ENCODE data around the gene TMEM132D. TPM values are rescaled to one million over a fixed set of nuclear protein-coding genes. Genes with fewer than 3 reads are reported as not detected.

Gene TMEM132D
- total RNA-seq, 1 donor from 2014 or later, result 0.19 TPM

GRCh38 chr12:129115558-129115957 lies 788.3 kb downstream of the TMEM132D start:
- TF ChIP-seq, protein P1, sequence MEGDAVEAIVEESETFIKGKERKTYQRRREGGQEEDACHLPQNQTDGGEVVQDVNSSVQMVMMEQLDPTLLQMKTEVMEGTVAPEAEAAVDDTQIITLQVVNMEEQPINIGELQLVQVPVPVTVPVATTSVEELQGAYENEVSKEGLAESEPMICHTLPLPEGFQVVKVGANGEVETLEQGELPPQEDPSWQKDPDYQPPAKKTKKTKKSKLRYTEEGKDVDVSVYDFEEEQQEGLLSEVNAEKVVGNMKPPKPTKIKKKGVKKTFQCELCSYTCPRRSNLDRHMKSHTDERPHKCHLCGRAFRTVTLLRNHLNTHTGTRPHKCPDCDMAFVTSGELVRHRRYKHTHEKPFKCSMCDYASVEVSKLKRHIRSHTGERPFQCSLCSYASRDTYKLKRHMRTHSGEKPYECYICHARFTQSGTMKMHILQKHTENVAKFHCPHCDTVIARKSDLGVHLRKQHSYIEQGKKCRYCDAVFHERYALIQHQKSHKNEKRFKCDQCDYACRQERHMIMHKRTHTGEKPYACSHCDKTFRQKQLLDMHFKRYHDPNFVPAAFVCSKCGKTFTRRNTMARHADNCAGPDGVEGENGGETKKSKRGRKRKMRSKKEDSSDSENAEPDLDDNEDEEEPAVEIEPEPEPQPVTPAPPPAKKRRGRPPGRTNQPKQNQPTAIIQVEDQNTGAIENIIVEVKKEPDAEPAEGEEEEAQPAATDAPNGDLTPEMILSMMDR (conservative IDR thresholded peaks at IDR 0.05), result no peak
- Mint-ChIP-seq H3K36me3 (ENCODE audit: low read depth) (no peaks in the 10 kb centered on the region), H3K9me3 (peaks cover 2% of the 10 kb centered on the region)

GRCh38 chr12:129110575-129110974 lies 793.2 kb downstream of the TMEM132D start:
- Mint-ChIP-seq H3K36me3 (ENCODE audit: low read depth) (no peaks in the 10 kb centered on the region), H3K9me3 (no peaks in the 10 kb centered on the region)

More at GRCh38 chr12:129115558-129115957, 788.3 kb downstream of the TMEM132D start:
- no peak for DNase-seq (ENCODE audit: low read depth, low spot score)
- Mint-ChIP-seq H3K4me1 (no peaks in the 10 kb centered on the region), H3K27ac (ENCODE audit: unreplicated experiment) (no peak overlapping the region), H3K27me3 (ENCODE audit: low read depth) (peaks cover 53% of the 10 kb centered on the region), H3K4me3 (no peak overlapping the region)

DNA sequence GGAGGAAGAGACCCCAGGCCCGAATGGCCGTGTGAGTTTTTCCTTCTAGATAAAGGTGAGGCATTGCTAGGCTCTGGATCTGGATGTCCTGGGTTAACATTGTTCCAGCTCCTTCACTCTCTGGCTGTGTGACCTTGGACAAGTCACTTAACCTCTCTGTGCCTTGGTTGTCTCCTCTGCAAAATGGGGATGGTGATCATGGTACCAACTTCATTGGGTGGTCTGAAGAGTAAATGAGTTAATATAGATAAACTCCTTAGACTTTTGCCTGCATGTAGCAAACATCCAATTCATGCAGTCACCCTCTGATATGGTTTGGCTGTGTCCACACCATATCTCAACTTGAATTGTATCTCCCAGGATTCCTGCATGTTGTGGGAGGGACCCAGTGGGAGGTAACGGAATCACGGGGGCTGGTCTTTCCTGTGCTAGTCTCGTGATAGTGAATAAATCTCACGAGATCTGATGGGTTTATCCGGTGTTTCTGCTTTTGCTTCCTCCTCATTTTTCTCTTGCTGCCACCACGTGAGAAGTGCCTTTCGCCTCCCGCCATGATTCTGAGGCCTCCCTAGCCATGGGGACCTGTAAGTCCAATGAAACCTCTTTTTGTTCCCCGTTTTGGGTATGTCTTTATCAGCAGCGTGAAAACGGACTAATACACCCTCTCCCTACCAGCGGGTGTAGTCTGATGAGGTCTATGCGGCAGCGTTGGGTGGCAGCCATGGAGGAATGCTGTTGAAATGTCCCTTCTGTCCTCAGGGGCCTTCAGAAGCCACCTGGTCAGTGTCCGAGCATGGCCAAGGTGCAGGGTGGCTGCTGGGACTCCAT lies 794.4 kb downstream of the TMEM132D start:
- H3K4me1 Mint-ChIP-seq, result no peaks in the 10 kb centered on the region
- no peak overlapping the region for H3K4me3 Mint-ChIP-seq

More at GRCh38 chr12:129110575-129110974, 793.2 kb downstream of the TMEM132D start:
- TF ChIP-seq, protein P1 (conservative IDR thresholded peaks at IDR 0.05), result no peak
- no peak overlapping the region for H3K4me3 Mint-ChIP-seq
- no peaks in the 10 kb centered on the region for H3K4me1 Mint-ChIP-seq
- DNase-seq (ENCODE audit: low read depth, low spot score), result no peak
- H3K27me3 Mint-ChIP-seq (ENCODE audit: low read depth), result peaks cover 55% of the 10 kb centered on the region
- no peak overlapping the region for H3K27ac Mint-ChIP-seq (ENCODE audit: unreplicated experiment)

GRCh38 chr12:129106772-129107171 lies 797.1 kb downstream of the TMEM132D start:
- no peak overlapping the region for H3K27ac Mint-ChIP-seq (ENCODE audit: unreplicated experiment)

More for the DNA sequence above, 794.4 kb downstream of the TMEM132D start:
- Mint-ChIP-seq H3K36me3 (ENCODE audit: low read depth) (no peaks in the 10 kb centered on the region), H3K27ac (ENCODE audit: unreplicated experiment) (no peak overlapping the region), H3K9me3 (no peaks in the 10 kb centered on the region), H3K27me3 (ENCODE audit: low read depth) (peaks cover 43% of the 10 kb centered on the region)
- TF ChIP-seq, protein P1 (conservative IDR thresholded peaks at IDR 0.05), result no peak
- DNase-seq (ENCODE audit: low read depth, low spot score), result no peak

DNA sequence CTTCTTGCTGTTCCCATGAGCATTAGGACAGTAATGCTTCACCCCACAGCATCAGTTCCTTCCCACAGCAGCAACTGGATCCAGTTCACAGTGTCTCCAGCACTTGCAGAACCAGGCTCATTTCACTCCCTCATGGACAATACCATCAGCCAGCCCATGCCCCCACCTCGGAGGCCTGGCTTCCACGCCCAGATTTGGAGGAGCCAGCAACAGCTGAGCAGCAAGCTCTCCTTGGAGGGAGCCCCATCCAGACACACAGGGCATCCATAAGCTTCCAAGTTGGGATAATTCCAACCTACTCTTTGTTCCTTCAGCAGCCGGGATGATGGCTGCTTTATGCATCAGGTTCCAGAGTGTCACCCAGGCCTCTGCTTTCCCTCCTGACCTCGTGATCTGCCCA lies 800.6 kb downstream of the TMEM132D start:
- Mint-ChIP-seq H3K27ac (ENCODE audit: unreplicated experiment) (no peak overlapping the region), H3K4me1 (no peaks in the 10 kb centered on the region), H3K27me3 (ENCODE audit: low read depth) (peaks cover 13% of the 10 kb centered on the region), H3K4me3 (no peak overlapping the region), H3K9me3 (no peaks in the 10 kb centered on the region), H3K36me3 (ENCODE audit: low read depth) (no peaks in the 10 kb centered on the region)
- TF ChIP-seq, protein P1 (conservative IDR thresholded peaks at IDR 0.05), result no peak
- DNase-seq (ENCODE audit: low read depth, low spot score), result no peak

More at GRCh38 chr12:129106772-129107171, 797.1 kb downstream of the TMEM132D start:
- no peak overlapping the region for H3K4me3 Mint-ChIP-seq
- H3K36me3 Mint-ChIP-seq (ENCODE audit: low read depth), result no peaks in the 10 kb centered on the region
- TF ChIP-seq, protein P1 (conservative IDR thresholded peaks at IDR 0.05), result no peak
- no peak for DNase-seq (ENCODE audit: low read depth, low spot score)
- H3K9me3 Mint-ChIP-seq, result no peaks in the 10 kb centered on the region
- H3K4me1 Mint-ChIP-seq, result no peaks in the 10 kb centered on the region
- H3K27me3 Mint-ChIP-seq (ENCODE audit: low read depth), result peaks cover 31% of the 10 kb centered on the region

Data from neural crest cell (in vitro differentiated cells).